Endothelial cell of umbilical vein (primary cell): ENCODE measurements around the gene DNAH1. TPM values are rescaled to one million over a fixed set of nuclear protein-coding genes. Genes with fewer than 3 reads are reported as not detected.

Experiments used
- BruUV-seq: library from RNA; stranded (reverse); fragments of 400-500 nt; replicated peaks from 2 replicates; lab custom pipeline; 2021; lab: Mats Ljungman, UMichigan
- CTCF ChIA-PET: fragments of 300-600, 350-600 bp; sonication (Branson Sonifier 250); formaldehyde crosslinking; loops from one replicate; lab custom pipeline; 2021; ENCODE audit warnings: antibody characterized with exemption, inconsistent platforms; lab: Charles Lee
- POLR2A ChIA-PET: fragments of 300-600, 350-600 bp; sonication (Branson Sonifier 250); formaldehyde crosslinking; loops from one replicate; lab custom pipeline; 2021; ENCODE audit warnings: antibody characterized with exemption, inconsistent platforms; lab: Charles Lee
- DNase-seq: peaks from one replicate; pipeline ENCODE4 v3.0.0-alpha.2; 2011; ENCODE audit warnings: low read depth, low spot score
- FAIRE-seq: peaks from 2 replicates; lab custom pipeline; 2011; peaks lifted over from hg19 to GRCh38; lab: Jason Lieb, UNC
- H2AFZ ChIP-seq: 2 replicates; pipeline ENCODE4 v1.6.0; 2012; ENCODE audit warnings: low read depth, low read length, control low read depth, inconsistent platforms
- H3K27ac ChIP-seq: 2 replicates; pipeline ENCODE4 v1.5.1; 2011; ENCODE audit warnings: low read depth, mild to moderate bottlenecking, control low read depth, low read length, moderate library complexity; ENCODE audit not compliant: insufficient read depth
- H3K27me3 ChIP-seq, 2 experiments: 2 replicates each; pipeline versions ENCODE4 v1.6.0 to v1.6.1; 2011; ENCODE audit warnings: low read length in 2 of 2, mixed read lengths in 1 of 2; ENCODE audit not compliant: control insufficient read depth in 2 of 2, insufficient read depth in 2 of 2
- H3K36me3 ChIP-seq, 2 experiments: 2 replicates in 1 of 2; 3 replicates in 1 of 2; pipeline ENCODE4 v1.5.1; 2011; ENCODE audit warnings: low read length in 2 of 2, mild to moderate bottlenecking in 1 of 2, moderate library complexity in 1 of 2; ENCODE audit not compliant: control insufficient read depth in 2 of 2, insufficient read depth in 2 of 2; ENCODE audit errors: extremely low read depth in 1 of 2
- H3K4me1 ChIP-seq: 3 replicates; pipeline ENCODE4 v1.5.1; 2011; ENCODE audit warnings: mild to moderate bottlenecking, low read length; ENCODE audit not compliant: control insufficient read depth, insufficient read depth; ENCODE audit errors: extremely low read depth
- H3K4me2 ChIP-seq: 2 replicates; pipeline ENCODE4 v1.6.1; 2011; ENCODE audit warnings: low read length, control low read depth, mixed read lengths; ENCODE audit not compliant: insufficient read depth
- H3K4me3 ChIP-seq, 3 experiments: fragments of 200-600 bp in 1 of 3; sonication (generic), shearing (Covaris generic) in 1 of 3; replicated peaks in 1 of 3; 2 replicates each; pipeline ENCODE4 v1.5.1; 2011 to 2016; ENCODE audit warnings: control low read depth in 3 of 3, low read length in 3 of 3, mild to moderate bottlenecking in 2 of 3, inconsistent platforms in 1 of 3, low read depth in 1 of 3, moderate library complexity in 1 of 3; ENCODE audit not compliant: insufficient read depth in 1 of 3
- H3K79me2 ChIP-seq: 2 replicates; pipeline ENCODE4 v1.6.0; 2012; ENCODE audit warnings: low read length, inconsistent platforms; ENCODE audit not compliant: control insufficient read depth, insufficient read depth
- H3K9ac ChIP-seq: replicated peaks from 2 replicates; pipeline ENCODE3; 2011; ENCODE audit warnings: low read length, control low read depth; ENCODE audit not compliant: insufficient read depth; ENCODE audit errors: extremely low read depth
- H3K9me1 ChIP-seq: replicated peaks from 3 replicates; pipeline ENCODE4 v1.6.0; 2011; ENCODE audit warnings: mild to moderate bottlenecking, low read length; ENCODE audit not compliant: control insufficient read depth, insufficient read depth; ENCODE audit errors: extremely low read depth
- H3K9me3 ChIP-seq: replicated peaks from 2 replicates; pipeline ENCODE4 v1.5.1; 2012; ENCODE audit warnings: low read length, inconsistent platforms; ENCODE audit not compliant: control insufficient read depth, insufficient read depth
- H4K20me1 ChIP-seq: replicated peaks from 2 replicates; pipeline ENCODE3; 2011; ENCODE audit warnings: mild to moderate bottlenecking, low read length; ENCODE audit not compliant: control insufficient read depth, insufficient read depth; ENCODE audit errors: extremely low read depth
- CTCF ChIP-seq, 2 donors: IDR thresholded peaks; 1 replicate in 1 of 2; 2 replicates in 1 of 2; pipeline ENCODE4 v1.5.1; 2011; ENCODE audit warnings: low read length in 2 of 2, mild to moderate bottlenecking in 2 of 2, moderate library complexity in 2 of 2, control low read depth in 1 of 2, inconsistent platforms in 1 of 2, low read depth in 1 of 2; ENCODE audit not compliant: insufficient read depth in 1 of 2; ENCODE audit errors: extremely low read depth in 1 of 2
- EZH2 ChIP-seq: IDR thresholded peaks from 2 replicates; pipeline ENCODE4 v1.6.1; 2012; ENCODE audit warnings: borderline replicate concordance, low read depth, mild to moderate bottlenecking, moderate library complexity, low read length, inconsistent platforms; ENCODE audit not compliant: severe bottlenecking
- FOS ChIP-seq: IDR thresholded peaks from 2 replicates; pipeline ENCODE4 v1.6.1; 2011; ENCODE audit warnings: mild to moderate bottlenecking, low read length, moderate library complexity, borderline replicate concordance; ENCODE audit not compliant: insufficient read depth
- GATA2 ChIP-seq: IDR thresholded peaks from 2 replicates; pipeline ENCODE4 v1.7.0; 2011; ENCODE audit warnings: low read depth, mild to moderate bottlenecking, moderate library complexity, mixed read lengths, low read length; ENCODE audit not compliant: insufficient read length, insufficient read depth
- JUN ChIP-seq: IDR thresholded peaks from 2 replicates; pipeline ENCODE4 v1.6.1; 2011; ENCODE audit warnings: borderline replicate concordance, low read depth; ENCODE audit not compliant: insufficient read length, insufficient read depth
- MAX ChIP-seq: IDR thresholded peaks from 2 replicates; pipeline ENCODE4 v1.6.1; 2011; ENCODE audit not compliant: insufficient read depth, insufficient read length
- MYC ChIP-seq: IDR thresholded peaks from one replicate; pipeline ENCODE4 v1.6.1; 2011; ENCODE audit warnings: mild to moderate bottlenecking, low read depth, low read length
- POLR2A ChIP-seq: IDR thresholded peaks from 2 replicates; pipeline ENCODE4 v1.6.1; 2012; ENCODE audit warnings: low read depth, mild to moderate bottlenecking, control low read depth, low read length
- POLR2AphosphoS5 ChIP-seq: IDR thresholded peaks from 2 replicates; pipeline ENCODE4 v1.6.1; 2012; ENCODE audit warnings: low read depth, mild to moderate bottlenecking, control low read depth, low read length, moderate library complexity; ENCODE audit not compliant: insufficient read depth
- dilution Hi-C: fragments of 300-500 bp; cut with MboI; formaldehyde crosslinking; loops from one replicate; pipeline ENCODE4 v1.15.0; 2019; ENCODE audit warnings: low sequenced_read_pairs; ENCODE audit not compliant: extremely low pct_ligation_motif_present
- intact Hi-C: fragments of 100-400 bp; cut with micrococcal nuclease; formaldehyde crosslinking; loops from one replicate; pipeline ENCODE4 v1.10.0; 2022
- polyA plus RNA-seq, 4 experiments: library from polyadenylated mRNA; depleted of rRNA in 3 of 4; stranded (reverse) in 3 of 4; unstranded in 1 of 4; fragments of >200 nt; gene quantifications; 2 replicates each; pipeline versions ENCODE4 v1.2.1 to v1.2.3, GENCODE V29; 2011 to 2012; ENCODE audit warnings: missing spikeins in 1 of 4
- total RNA-seq: library from RNA; stranded (reverse); gene quantifications from 2 replicates; pipeline ENCODE4 v1.2.3, GENCODE V29; 2021

Gene DNAH1
- total and polyA plus RNA-seq, 2 donors (not counting 3 experiments of a cell fraction or from before 2014, with no cell fraction given) = 5.8 to 6.0 TPM

GRCh38 chr3:52299247-52299878 is 16.8 kb upstream of the DNAH1 start:
- H3K9ac ChIP-seq = no peak overlapping the region
- dilution Hi-C loops = no loop called here
- POLR2A ChIA-PET = interaction anchor here (1.3 kb wide), 1 partner anchor 21 kb away, joined by 3 read pairs; the partner anchor contains the start of gene WDR82

More at GRCh38 chr3:52299247-52299878, 16.8 kb upstream of the DNAH1 start:
- H3K9me1 ChIP-seq = no peaks in the 10 kb centered on the region
- intact Hi-C loops = no loop called here
- H2AFZ ChIP-seq = no peak overlapping the region
- H3K4me1 ChIP-seq = peaks cover 15% of the 10 kb centered on the region
- BruUV-seq = no TSS peak
- FAIRE-seq (no peak), DNase-seq (no peak)
- peaks cover 0 to 2% of the 10 kb centered on the region in 2 experiments for H3K36me3 ChIP-seq
- no peaks in the 10 kb centered on the region for H3K79me2 ChIP-seq
- H3K27ac ChIP-seq = no peak overlapping the region
- CTCF ChIA-PET = interaction anchor here (0.9 to 7.1 kb wide), 9 partner anchors 9 to 145 kb away, joined by 3 to 74 read pairs (median 3); partner anchors contain the start of genes POC1A, TWF2 and WDR82
- no peaks in the 10 kb centered on the region for H3K27me3 ChIP-seq
- H3K9me3 ChIP-seq = no peaks in the 10 kb centered on the region
- no peak overlapping the region for H3K4me3 ChIP-seq
- H4K20me1 ChIP-seq = no peaks in the 10 kb centered on the region
- H3K4me2 ChIP-seq = no peak overlapping the region
- TF ChIP-seq FOS (no peak), POLR2AphosphoS5 (no peak), EZH2 (no peak), MAX (no peak), GATA2 (no peak), CTCF (IDR thresholded peaks at IDR 0.05; ENCODE audit: extremely low read depth in 1 of 2, insufficient read depth in 1 of 2, low read depth in 1 of 2, low read length in 2 of 2) (no peak), JUN (no peak), MYC (no peak), POLR2A (no peak)
